ENCODE measurements around the gene CNTF. TPM values are rescaled to one million over a fixed set of nuclear protein-coding genes. Genes with fewer than 3 reads are reported as not detected.

CNTF gene
- polyA plus RNA-seq, 3 donors: 2.1 TPM; not detected in 2

- Mint-ChIP-seq H3K36me3 (no peaks in the 10 kb centered on the region), H3K27me3 (ENCODE audit: low read depth in 3 of 3) (peaks cover 0 to 4% (median 0%) of the 10 kb centered on the region in 3 donors), H3K9me3 (peaks cover 0 to 19% (median 13%) of the 10 kb centered on the region in 7 donors), H3K4me1 (peaks cover 4% of the 10 kb centered on the region), H3K27ac (no peak overlapping the region), H3K4me3 (no peak overlapping the region)
- Histone ChIP-seq H3K9ac (ENCODE audit: insufficient read depth, low read length, poor library complexity, severe bottlenecking) (no peak overlapping the region), H3K79me2 (ENCODE audit: insufficient read depth, low read length) (no peaks in the 10 kb centered on the region), H3K27me3 (ENCODE audit: control insufficient read depth in 2 of 2, insufficient read depth in 2 of 2, low read length in 2 of 2) (no peaks in the 10 kb centered on the region), H3K4me3 (replicated peaks in 1 of 3; ENCODE audit: low read depth in 2 of 3, low read length in 3 of 3) (no peak overlapping the region), H3K9me3 (replicated peaks in 1 of 2; ENCODE audit: control insufficient read depth in 1 of 2, insufficient read depth in 1 of 2, low read length in 2 of 2) (peaks cover 8 to 9% of the 10 kb centered on the region in 2 donors), H3K4me2 (replicated peaks; ENCODE audit: extremely low read depth, low read length, poor library complexity, severe bottlenecking) (no peak overlapping the region), H4K20me1 (ENCODE audit: insufficient read depth, low read length) (no peaks in the 10 kb centered on the region), H3K36me3 (replicated peaks in 1 of 2; ENCODE audit: control insufficient read depth in 1 of 2, insufficient read depth in 2 of 2, low read length in 2 of 2) (no peaks in the 10 kb centered on the region), H3K27ac (ENCODE audit: low read depth in 1 of 2, low read length in 2 of 2) (no peak overlapping the region), H2AFZ (ENCODE audit: insufficient read depth, low read depth, low read length, poor library complexity, severe bottlenecking) (no peak overlapping the region), H3K4me1 (ENCODE audit: control insufficient read depth in 1 of 2, insufficient read depth in 2 of 2, low read length in 2 of 2) (no peaks in the 10 kb centered on the region)
- TF ChIP-seq CTCF (IDR thresholded peaks at IDR 0.05): no peak
- intact Hi-C loops (cut with micrococcal nuclease): loop anchor here in 1 of 2 donors (2.0 to 10.0 kb wide), 3 partner anchors 139 to 415 kb away; no protein-coding TSS in a partner anchor
- no peak for DNase-seq
Measured at GRCh38 chr11:58649623-58650022, 27.2 kb downstream of the CNTF start.

- Histone ChIP-seq H3K36me3 (replicated peaks in 1 of 2; ENCODE audit: control insufficient read depth in 1 of 2, insufficient read depth in 2 of 2, low read length in 2 of 2) (no peaks in the 10 kb centered on the region), H3K27ac (ENCODE audit: low read depth in 1 of 2, low read length in 2 of 2) (no peak overlapping the region), H3K27me3 (ENCODE audit: control insufficient read depth in 2 of 2, insufficient read depth in 2 of 2, low read length in 2 of 2) (no peaks in the 10 kb centered on the region), H3K9ac (ENCODE audit: insufficient read depth, low read length, poor library complexity, severe bottlenecking) (no peak overlapping the region), H3K79me2 (ENCODE audit: insufficient read depth, low read length) (no peaks in the 10 kb centered on the region), H3K9me3 (replicated peaks in 1 of 2; ENCODE audit: control insufficient read depth in 1 of 2, insufficient read depth in 1 of 2, low read length in 2 of 2) (peaks cover 5% of the 10 kb centered on the region in 2 donors), H3K4me3 (replicated peaks in 1 of 3; ENCODE audit: low read depth in 2 of 3, low read length in 3 of 3) (no peak overlapping the region), H2AFZ (ENCODE audit: insufficient read depth, low read depth, low read length, poor library complexity, severe bottlenecking) (no peak overlapping the region), H3K4me1 (ENCODE audit: control insufficient read depth in 1 of 2, insufficient read depth in 2 of 2, low read length in 2 of 2) (no peaks in the 10 kb centered on the region), H3K4me2 (replicated peaks; ENCODE audit: extremely low read depth, low read length, poor library complexity, severe bottlenecking) (no peak overlapping the region), H4K20me1 (ENCODE audit: insufficient read depth, low read length) (no peaks in the 10 kb centered on the region)
- H3K27me3 Mint-ChIP-seq (ENCODE audit: low read depth in 3 of 3): peaks cover 0 to 3% (median 0%) of the 10 kb centered on the region in 3 donors
- peaks cover 4% of the 10 kb centered on the region for H3K4me1 Mint-ChIP-seq
- no peak overlapping the region for H3K27ac Mint-ChIP-seq
- no CpG with 5 or more reads among the region's 1 CpG for WGBS (ENCODE audit: insufficient coverage)
- H3K4me3 Mint-ChIP-seq: no peak overlapping the region
- peaks cover 0 to 16% (median 11%) of the 10 kb centered on the region in 7 donors for H3K9me3 Mint-ChIP-seq
- TF ChIP-seq CTCF (IDR thresholded peaks at IDR 0.05): no peak
- H3K36me3 Mint-ChIP-seq: no peaks in the 10 kb centered on the region
- no peak for DNase-seq
- intact Hi-C loops (cut with micrococcal nuclease): loop anchor here in 1 of 2 donors (2.0 to 10.0 kb wide), 3 partner anchors 138 to 414 kb away; no protein-coding TSS in a partner anchor
Measured at GRCh38 chr11:58650496-58650895, 28.0 kb downstream of the CNTF start.

Data from CD14-positive monocyte (primary cell).